Neural progenitor cell (in vitro differentiated cells): ENCODE data around the gene FNIP1. TPM values are rescaled to one million over a fixed set of nuclear protein-coding genes. Genes with fewer than 3 reads are reported as not detected.

Experiments used
- DNase-seq: peaks from one replicate; pipeline ENCODE4 v3.0.0-alpha.2; 2016; ENCODE audit warnings: low spot score
- H2AFZ ChIP-seq: fragments of 200-600 bp; sonication (generic); replicated peaks from 2 replicates; pipeline ENCODE4 v1.6.1; 2016; ENCODE audit warnings: antibody characterized with exemption
- H3F3A ChIP-seq: fragments of 200-600 bp; sonication (generic); 2 replicates; pipeline ENCODE4 v1.6.1; 2016; ENCODE audit warnings: antibody characterized with exemption, low read depth
- H3K27ac ChIP-seq: fragments of 200-600 bp; sonication (generic); 2 replicates; pipeline ENCODE4 v1.5.1; 2016; ENCODE audit warnings: mild to moderate bottlenecking
- H3K27me3 ChIP-seq: fragments of 200-600 bp; sonication (generic); 2 replicates; pipeline ENCODE4 v1.6.1; 2016; ENCODE audit warnings: mild to moderate bottlenecking, moderate library complexity
- H3K36me3 ChIP-seq: fragments of 200-600 bp; sonication (generic); 2 replicates; pipeline ENCODE4 v1.5.1; 2016
- H3K4me1 ChIP-seq: fragments of 200-600 bp; sonication (generic); 2 replicates; pipeline ENCODE4 v1.6.1; 2016; ENCODE audit warnings: mixed run types
- H3K4me2 ChIP-seq: fragments of 200-600 bp; sonication (generic); 2 replicates; pipeline ENCODE4 v1.6.1; 2016
- H3K4me3 ChIP-seq: fragments of 200-600 bp; sonication (generic); 2 replicates; pipeline ENCODE4 v1.5.1; 2016
- H3K79me2 ChIP-seq: fragments of 200-600 bp; sonication (generic); 2 replicates; pipeline ENCODE4 v1.6.1; 2016; ENCODE audit warnings: low read depth
- H3K9ac ChIP-seq: fragments of 200-600 bp; sonication (generic); 2 replicates; pipeline ENCODE4 v1.6.1; 2016
- H3K9me3 ChIP-seq: fragments of 200-600 bp; sonication (generic); 2 replicates; pipeline ENCODE4 v1.5.1; 2016; ENCODE audit warnings: low read depth
- H4K20me1 ChIP-seq: fragments of 200-600 bp; sonication (generic); 2 replicates; pipeline ENCODE4 v1.6.1; 2016; ENCODE audit warnings: low read depth
- H3K27ac Mint-ChIP-seq: 3 replicates; pipeline ENCODE4 v1.8.0; 2021; ENCODE audit warnings: mixed read lengths
- H3K27me3 Mint-ChIP-seq: 2 replicates; pipeline ENCODE4 v1.8.0; 2022; ENCODE audit warnings: low read depth, mild to moderate bottlenecking, inconsistent platforms, moderate library complexity, mixed read lengths; ENCODE audit not compliant: insufficient read depth
- H3K36me3 Mint-ChIP-seq: 3 replicates; pipeline ENCODE4 v1.8.0; 2021; ENCODE audit warnings: mixed read lengths
- H3K4me1 Mint-ChIP-seq: 3 replicates; pipeline ENCODE4 v1.8.0; 2021; ENCODE audit warnings: mixed read lengths
- H3K4me3 Mint-ChIP-seq: 3 replicates; pipeline ENCODE4 v1.8.0; 2021; ENCODE audit warnings: mild to moderate bottlenecking, moderate library complexity, mixed read lengths
- H3K9me3 Mint-ChIP-seq: 3 replicates; pipeline ENCODE4 v1.8.0; 2020; ENCODE audit warnings: mixed read lengths
- EZH2 ChIP-seq: fragments of 200-600 bp; sonication (generic); IDR thresholded peaks from 2 replicates; pipeline ENCODE4 v1.6.1; 2017; ENCODE audit warnings: antibody characterized with exemption, mild to moderate bottlenecking, moderate library complexity
- EZH2phosphoT487 ChIP-seq: fragments of 200-600 bp; sonication (generic); IDR thresholded peaks from 2 replicates; pipeline ENCODE4 v1.6.1; 2017; ENCODE audit warnings: antibody characterized with exemption
- total RNA-seq: library from RNA; depleted of rRNA; stranded (reverse); fragments of >200 nt; gene quantifications from 2 replicates; pipeline ENCODE4 v1.2.3, GENCODE V29; 2015; ENCODE audit warnings: low replicate concordance
- TF ChIP-seq, protein P1 (sequence below): fragments of 200-600 bp; sonication (generic); IDR thresholded peaks from 2 replicates; pipeline ENCODE4 v1.5.1; 2017; ENCODE audit warnings: antibody characterized with exemption, mild to moderate bottlenecking

Gene FNIP1
- total RNA-seq, 1 donor from 2014 or later, result 44.4 TPM

DNA sequence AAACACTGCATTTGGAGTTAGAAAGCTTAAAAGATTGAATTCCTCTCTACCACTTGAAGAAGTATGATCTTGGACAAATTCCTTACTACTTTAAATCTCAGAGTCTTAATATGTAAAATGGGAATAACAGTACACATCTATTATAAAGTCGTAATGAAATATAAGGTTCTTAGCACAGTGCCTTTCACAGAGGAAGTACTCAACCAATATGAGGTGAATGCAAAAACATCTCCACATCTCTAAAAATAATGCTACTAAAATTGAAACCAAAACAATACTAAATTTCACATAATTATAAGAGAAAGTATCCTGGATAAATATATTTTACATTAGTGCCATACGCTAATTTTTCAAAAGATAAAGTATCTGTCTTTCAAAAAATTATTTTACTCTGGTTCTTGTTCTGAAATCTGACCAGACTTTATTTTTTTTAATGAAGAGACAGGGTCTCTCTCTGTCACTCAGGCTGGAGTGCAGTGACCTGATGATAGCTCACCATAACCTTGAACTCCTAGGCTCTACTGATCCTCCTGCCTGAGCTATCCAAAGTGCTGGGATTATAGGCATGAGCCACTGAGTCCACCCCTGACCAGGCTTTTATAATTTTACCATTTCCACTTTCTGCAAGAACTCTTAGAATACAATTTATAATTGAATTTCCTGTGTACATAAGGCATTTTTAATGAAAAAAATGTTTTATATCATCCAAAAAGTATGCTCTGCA is 21.3 kb upstream of the FNIP1 start:
- Histone ChIP-seq H3K4me3 (no peak overlapping the region), H3K27ac (no peak overlapping the region), H3K4me1 (peaks cover 4% of the 10 kb centered on the region), H3F3A (no peaks in the 10 kb centered on the region), H3K79me2 (no peaks in the 10 kb centered on the region), H3K9me3 (no peaks in the 10 kb centered on the region), H3K4me2 (no peak overlapping the region), H4K20me1 (no peaks in the 10 kb centered on the region), H3K27me3 (no peaks in the 10 kb centered on the region), H2AFZ (no peak overlapping the region), H3K9ac (no peak overlapping the region), H3K36me3 (no peaks in the 10 kb centered on the region)
- TF ChIP-seq EZH2phosphoT487, result no peak
- TF ChIP-seq, protein P1, sequence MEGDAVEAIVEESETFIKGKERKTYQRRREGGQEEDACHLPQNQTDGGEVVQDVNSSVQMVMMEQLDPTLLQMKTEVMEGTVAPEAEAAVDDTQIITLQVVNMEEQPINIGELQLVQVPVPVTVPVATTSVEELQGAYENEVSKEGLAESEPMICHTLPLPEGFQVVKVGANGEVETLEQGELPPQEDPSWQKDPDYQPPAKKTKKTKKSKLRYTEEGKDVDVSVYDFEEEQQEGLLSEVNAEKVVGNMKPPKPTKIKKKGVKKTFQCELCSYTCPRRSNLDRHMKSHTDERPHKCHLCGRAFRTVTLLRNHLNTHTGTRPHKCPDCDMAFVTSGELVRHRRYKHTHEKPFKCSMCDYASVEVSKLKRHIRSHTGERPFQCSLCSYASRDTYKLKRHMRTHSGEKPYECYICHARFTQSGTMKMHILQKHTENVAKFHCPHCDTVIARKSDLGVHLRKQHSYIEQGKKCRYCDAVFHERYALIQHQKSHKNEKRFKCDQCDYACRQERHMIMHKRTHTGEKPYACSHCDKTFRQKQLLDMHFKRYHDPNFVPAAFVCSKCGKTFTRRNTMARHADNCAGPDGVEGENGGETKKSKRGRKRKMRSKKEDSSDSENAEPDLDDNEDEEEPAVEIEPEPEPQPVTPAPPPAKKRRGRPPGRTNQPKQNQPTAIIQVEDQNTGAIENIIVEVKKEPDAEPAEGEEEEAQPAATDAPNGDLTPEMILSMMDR, result no peak
- TF ChIP-seq EZH2, result no peak
- DNase-seq, result no peak
- H3K4me1 Mint-ChIP-seq, result peaks cover 3% of the 10 kb centered on the region
- no peak overlapping the region for H3K27ac Mint-ChIP-seq
- H3K36me3 Mint-ChIP-seq, result no peaks in the 10 kb centered on the region
- H3K27me3 Mint-ChIP-seq, result peaks cover 3% of the 10 kb centered on the region
- peaks cover 3% of the 10 kb centered on the region for H3K9me3 Mint-ChIP-seq
- no peak overlapping the region for H3K4me3 Mint-ChIP-seq

DNA sequence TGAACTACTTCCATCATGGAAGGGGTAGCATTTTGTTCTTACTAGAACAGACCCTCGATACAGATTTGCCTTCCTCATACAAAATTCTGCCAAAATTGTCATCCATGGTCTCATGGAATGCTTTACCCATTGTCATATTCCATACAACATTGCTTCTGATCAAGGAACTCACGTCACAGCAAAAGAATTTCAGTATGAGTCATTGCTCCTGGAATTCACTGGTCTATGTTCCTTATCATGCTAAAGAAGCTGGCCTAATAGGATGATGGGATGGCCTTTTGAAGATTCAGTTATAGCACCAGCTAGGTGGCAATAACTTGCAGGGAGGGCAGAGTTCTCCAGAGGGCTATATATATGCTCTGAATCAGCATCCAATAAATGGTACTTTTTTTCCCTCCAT is 18.2 kb upstream of the FNIP1 start:
- no peaks in the 10 kb centered on the region for H3K9me3 ChIP-seq
- H3K4me1 ChIP-seq, result no peaks in the 10 kb centered on the region
- no peaks in the 10 kb centered on the region for H4K20me1 ChIP-seq
- no peak for DNase-seq
- no peaks in the 10 kb centered on the region for H3K79me2 ChIP-seq
- H3K27ac ChIP-seq, result no peak overlapping the region
- Mint-ChIP-seq H3K36me3 (no peaks in the 10 kb centered on the region), H3K4me1 (peaks cover 3% of the 10 kb centered on the region), H3K27ac (no peak overlapping the region), H3K4me3 (no peak overlapping the region), H3K9me3 (no peaks in the 10 kb centered on the region), H3K27me3 (peaks cover 3% of the 10 kb centered on the region)
- no peaks in the 10 kb centered on the region for H3K36me3 ChIP-seq
- TF ChIP-seq EZH2phosphoT487, result no peak
- TF ChIP-seq, protein P1, result no peak
- TF ChIP-seq EZH2, result no peak
- H3F3A ChIP-seq, result no peaks in the 10 kb centered on the region
- H3K27me3 ChIP-seq, result no peaks in the 10 kb centered on the region
- H3K4me3 ChIP-seq, result no peak overlapping the region
- no peak overlapping the region for H3K9ac ChIP-seq
- no peak overlapping the region for H2AFZ ChIP-seq
- H3K4me2 ChIP-seq, result no peak overlapping the region

DNA sequence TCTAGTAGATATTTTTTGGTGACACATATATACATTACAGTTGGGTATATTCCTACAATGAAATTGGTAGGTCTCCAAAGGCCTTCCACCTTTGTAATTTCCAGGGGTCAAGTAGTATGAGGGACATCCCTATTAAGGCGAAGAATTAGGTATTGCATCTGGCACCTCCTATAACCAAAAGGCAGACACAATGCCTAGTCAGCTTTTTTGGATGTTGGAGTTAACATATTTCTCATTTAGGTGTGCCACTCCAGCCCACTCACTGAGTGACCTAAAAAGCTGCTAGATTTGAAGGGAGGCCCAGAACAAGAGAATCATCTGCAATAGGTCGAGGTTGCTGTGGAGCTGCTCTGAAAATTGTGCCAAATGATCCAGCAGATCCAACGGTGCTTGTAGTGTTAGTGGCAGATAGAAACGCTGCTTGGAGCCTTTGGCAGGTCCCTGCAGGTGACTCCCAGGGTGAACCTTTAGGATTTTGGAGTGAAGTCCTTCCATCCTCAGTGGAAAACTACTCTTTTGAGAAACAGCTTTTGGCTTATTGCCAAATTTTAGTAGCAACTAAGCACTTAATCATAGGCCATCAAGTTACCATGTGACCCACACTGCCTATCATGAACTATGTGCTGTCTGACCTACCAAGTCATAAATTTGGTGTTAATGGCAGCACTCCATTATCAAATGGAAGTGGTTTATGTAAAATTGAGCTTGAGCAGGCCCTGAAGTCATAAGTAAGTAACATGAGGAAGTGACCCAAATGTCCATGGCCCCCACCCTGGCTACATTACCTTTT is 15.7 kb upstream of the FNIP1 start:
- TF ChIP-seq, protein P1, result no peak
- TF ChIP-seq EZH2 (no peak), EZH2phosphoT487 (no peak)
- no peaks in the 10 kb centered on the region for H3K27me3 ChIP-seq
- H3K4me1 Mint-ChIP-seq, result peaks cover 3% of the 10 kb centered on the region
- H3K9me3 Mint-ChIP-seq, result no peaks in the 10 kb centered on the region
- H3K27ac Mint-ChIP-seq, result no peak overlapping the region
- H4K20me1 ChIP-seq, result no peaks in the 10 kb centered on the region
- no peaks in the 10 kb centered on the region for H3F3A ChIP-seq
- no peak overlapping the region for H2AFZ ChIP-seq
- H3K27ac ChIP-seq, result no peak overlapping the region
- no peak for DNase-seq
- H3K79me2 ChIP-seq, result no peaks in the 10 kb centered on the region
- H3K4me1 ChIP-seq, result no peaks in the 10 kb centered on the region
- no peak overlapping the region for H3K9ac ChIP-seq
- no peaks in the 10 kb centered on the region for H3K36me3 Mint-ChIP-seq
- no peak overlapping the region for H3K4me3 ChIP-seq
- peaks cover 3% of the 10 kb centered on the region for H3K27me3 Mint-ChIP-seq
- no peaks in the 10 kb centered on the region for H3K9me3 ChIP-seq
- no peaks in the 10 kb centered on the region for H3K36me3 ChIP-seq
- H3K4me3 Mint-ChIP-seq, result no peak overlapping the region
- no peak overlapping the region for H3K4me2 ChIP-seq
